GM23248 (cell line): ENCODE data around the gene NSMCE1. TPM values are rescaled to one million over a fixed set of nuclear protein-coding genes. Genes with fewer than 3 reads are reported as not detected.

ENCODE experiments used
- DNase-seq: peaks from one replicate; pipeline ENCODE4 v3.0.0-alpha.2; 2015
- H2AFZ ChIP-seq: fragments of 200-600 bp; sonication (generic); 2 replicates; pipeline ENCODE4 v1.6.1; 2016; ENCODE audit warnings: antibody characterized with exemption
- H3F3A ChIP-seq: fragments of 200-600 bp; sonication (generic); 2 replicates; pipeline ENCODE4 v1.6.1; 2016; ENCODE audit warnings: mild to moderate bottlenecking, antibody characterized with exemption, mixed run types; ENCODE audit not compliant: insufficient read depth
- H3K27ac ChIP-seq: fragments of 200-600 bp; sonication (generic); 2 replicates; pipeline ENCODE4 v1.5.1; 2016; ENCODE audit warnings: mild to moderate bottlenecking
- H3K27me3 ChIP-seq: fragments of 200-600 bp; sonication (generic); replicated peaks from 2 replicates; pipeline ENCODE4 v1.6.1; 2016; ENCODE audit warnings: mild to moderate bottlenecking; ENCODE audit not compliant: insufficient read depth
- H3K36me3 ChIP-seq: fragments of 200-600 bp; sonication (generic); 2 replicates; pipeline ENCODE4 v1.6.1; 2016; ENCODE audit warnings: low read depth, mild to moderate bottlenecking
- H3K4me1 ChIP-seq: fragments of 200-600 bp; sonication (generic); 2 replicates; pipeline ENCODE4 v1.6.1; 2016; ENCODE audit warnings: mild to moderate bottlenecking; ENCODE audit not compliant: insufficient read depth
- H3K4me2 ChIP-seq: fragments of 200-600 bp; sonication (generic); one replicate; pipeline ENCODE4 v1.6.1; 2016; ENCODE audit warnings: mild to moderate bottlenecking; ENCODE audit not compliant: unreplicated experiment
- H3K4me3 ChIP-seq: fragments of 200-600 bp; sonication (generic); 2 replicates; pipeline ENCODE4 v1.5.1; 2016; ENCODE audit warnings: mild to moderate bottlenecking
- H3K79me2 ChIP-seq: fragments of 200-600 bp; sonication (generic); 2 replicates; pipeline ENCODE4 v1.6.1; 2016; ENCODE audit warnings: mild to moderate bottlenecking; ENCODE audit not compliant: insufficient read depth
- H3K9ac ChIP-seq: fragments of 200-600 bp; sonication (generic); 2 replicates; pipeline ENCODE4 v1.6.1; 2016; ENCODE audit warnings: mild to moderate bottlenecking
- H3K9me2 ChIP-seq: fragments of 200-600 bp; sonication (generic); 2 replicates; pipeline ENCODE4 v1.6.1; 2016; ENCODE audit warnings: mixed run types, mild to moderate bottlenecking, moderate library complexity; ENCODE audit not compliant: insufficient read depth
- H3K9me3 ChIP-seq: fragments of 200-600 bp; sonication (generic); one replicate; pipeline ENCODE4 v1.6.1; 2017; ENCODE audit warnings: low read depth
- H4K20me1 ChIP-seq: fragments of 200-600 bp; sonication (generic); 2 replicates; pipeline ENCODE4 v1.6.0; 2016; ENCODE audit not compliant: insufficient read depth
- EZH2 ChIP-seq: fragments of 200-600 bp; sonication (generic); IDR thresholded peaks from 2 replicates; pipeline ENCODE4 v1.6.1; 2018; ENCODE audit warnings: antibody characterized with exemption, mild to moderate bottlenecking; ENCODE audit not compliant: insufficient read depth, poor library complexity, severe bottlenecking
- EZH2phosphoT487 ChIP-seq: fragments of 200-600 bp; sonication (generic); IDR thresholded peaks from 2 replicates; pipeline ENCODE4 v1.6.1; 2018; ENCODE audit warnings: antibody characterized with exemption, moderate library complexity, mild to moderate bottlenecking, low read depth; ENCODE audit not compliant: insufficient read depth
- WGBS, 2 experiments: methylation state at CpG; one replicate each; pipeline ENCODE4 v1.1.6; 2015 to 2017; ENCODE audit warnings: low lambda C conversion rate in 2 of 2, low coverage in 1 of 2; ENCODE audit errors: missing lambda C conversion rate in 2 of 2; 5-methylcytosine and 5-hydroxymethylcytosine counted together
- in situ Hi-C: fragments of 300-500 bp; cut with MboI; formaldehyde crosslinking; loops from 2 replicates; pipeline ENCODE4 v1.15.0; 2020
- polyA plus RNA-seq: library from polyadenylated mRNA; unstranded; fragments of >200 nt; fragmentation: Nextera tagmentation; extraction: Ambion mirVana; gene quantifications from 2 replicates; pipeline ENCODE4 v1.2.1, GENCODE V29; 2016
- total RNA-seq: library from RNA; depleted of rRNA; stranded (reverse); fragments of >200 nt; shearing (Covaris generic); gene quantifications from 2 replicates; pipeline ENCODE4 v1.2.3, GENCODE V29; 2014

The NSMCE1 gene
- total and polyA plus RNA-seq, 2 experiments from 2014 or later, result 69.3 to 107 TPM

DNA sequence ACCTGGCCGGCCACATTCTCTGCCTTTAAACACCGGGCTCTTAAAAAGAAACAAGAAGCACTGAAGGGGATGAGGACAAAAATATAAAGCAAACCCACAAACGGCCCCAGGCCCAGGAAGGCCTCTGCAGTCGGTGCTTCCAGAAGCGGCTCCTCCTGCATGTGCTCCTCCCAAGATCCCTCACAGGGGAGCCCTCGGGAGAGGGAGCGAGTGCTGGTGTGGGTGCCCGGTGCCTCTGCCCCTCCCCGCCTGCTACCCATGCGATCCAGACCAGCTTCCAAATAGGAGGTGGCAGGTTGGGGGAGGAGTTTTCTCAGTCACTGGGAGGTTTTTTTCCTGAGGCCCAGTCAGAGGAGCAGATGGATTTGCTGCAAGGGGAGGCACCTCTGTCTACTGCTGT lies 49.4 kb downstream of the NSMCE1 start:
- Histone ChIP-seq H3K4me2 (no peak overlapping the region), H3K4me1 (peaks cover 24% of the 10 kb centered on the region), H3K9me3 (no peaks in the 10 kb centered on the region), H3K27ac (no peak overlapping the region), H3K4me3 (no peak overlapping the region), H3F3A (peaks cover 21% of the 10 kb centered on the region), H3K9ac (no peak overlapping the region), H4K20me1 (no peaks in the 10 kb centered on the region), H3K9me2 (no peaks in the 10 kb centered on the region), H3K27me3 (no peaks in the 10 kb centered on the region), H3K79me2 (no peaks in the 10 kb centered on the region), H3K36me3 (no peaks in the 10 kb centered on the region), H2AFZ (no peak overlapping the region)
- DNase-seq, result no peak
- WGBS, 2 experiments, result 71 to 72% methylated on average over 10 of the region's 10 CpGs
- TF ChIP-seq EZH2phosphoT487 (no peak), EZH2 (no peak)
- in situ Hi-C loops, result no loop called here

DNA sequence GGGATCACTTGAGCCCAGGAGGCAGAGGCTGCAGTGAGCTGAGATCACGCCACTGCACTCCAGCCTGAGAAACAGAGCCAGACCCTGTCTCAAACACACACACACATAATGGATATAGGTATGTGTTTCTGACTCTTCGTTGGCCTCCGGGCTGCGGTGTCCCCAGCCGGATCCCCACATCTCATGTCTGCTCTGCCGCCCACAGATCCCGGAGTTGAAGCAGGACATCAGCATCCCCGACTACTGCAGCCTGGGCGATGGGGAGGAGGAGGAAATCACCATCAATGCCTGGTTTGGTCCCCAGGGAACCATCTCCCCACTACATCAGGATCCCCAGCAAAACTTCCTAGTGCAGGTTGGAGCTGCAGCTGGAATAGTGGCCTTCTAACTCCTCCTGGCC lies 49.8 kb downstream of the NSMCE1 start:
- Histone ChIP-seq H3K79me2 (no peaks in the 10 kb centered on the region), H2AFZ (no peak overlapping the region), H3K9me2 (no peaks in the 10 kb centered on the region), H3K36me3 (no peaks in the 10 kb centered on the region), H4K20me1 (no peaks in the 10 kb centered on the region), H3K4me2 (no peak overlapping the region), H3K9ac (no peak overlapping the region), H3K9me3 (no peaks in the 10 kb centered on the region), H3K27ac (no peak overlapping the region), H3F3A (peaks cover 21% of the 10 kb centered on the region), H3K4me3 (no peak overlapping the region), H3K4me1 (peaks cover 24% of the 10 kb centered on the region), H3K27me3 (no peaks in the 10 kb centered on the region)
- in situ Hi-C loops, result no loop called here
- no peak for DNase-seq
- WGBS, 2 experiments, result 96 to 97% methylated on average over 9 of the region's 9 CpGs
- no peak for TF ChIP-seq EZH2

DNA sequence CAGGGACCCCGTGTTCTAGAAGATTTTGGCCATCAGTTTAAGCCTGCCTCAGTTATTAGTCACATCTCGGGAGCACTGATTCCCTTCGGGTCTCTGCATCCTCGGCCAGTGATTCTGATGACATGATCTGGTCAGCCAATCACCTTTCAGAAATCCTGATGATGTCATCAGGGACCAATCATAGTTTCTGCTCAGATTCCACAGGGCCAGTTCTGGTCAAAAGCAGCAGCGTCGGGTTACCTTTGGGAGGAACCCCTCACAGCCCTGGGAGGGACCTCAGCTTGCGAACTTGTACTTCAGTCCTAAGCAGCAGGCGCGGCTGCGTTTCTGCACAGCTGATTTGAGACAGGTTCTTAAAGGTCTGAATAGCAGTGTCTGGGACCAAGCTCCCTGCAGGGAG lies 51.3 kb downstream of the NSMCE1 start:
- H3K4me1 ChIP-seq, result peaks cover 9% of the 10 kb centered on the region
- H4K20me1 ChIP-seq, result no peaks in the 10 kb centered on the region
- H3K27ac ChIP-seq, result no peak overlapping the region
- no peaks in the 10 kb centered on the region for H3K27me3 ChIP-seq
- TF ChIP-seq EZH2, result no peak
- TF ChIP-seq EZH2phosphoT487, result no peak
- no peaks in the 10 kb centered on the region for H3K9me2 ChIP-seq
- 73 to 77% methylated on average over 10 of the region's 10 CpGs for WGBS, 2 experiments
- no peak overlapping the region for H3K9ac ChIP-seq
- H3K79me2 ChIP-seq, result no peaks in the 10 kb centered on the region
- H3K4me3 ChIP-seq, result no peak overlapping the region
- no peak overlapping the region for H3K4me2 ChIP-seq
- H3F3A ChIP-seq, result peaks cover 9% of the 10 kb centered on the region
- H2AFZ ChIP-seq, result no peak overlapping the region
- H3K36me3 ChIP-seq, result no peaks in the 10 kb centered on the region
- DNase-seq, result peak; percentile 33
- in situ Hi-C loops, result no loop called here
- H3K9me3 ChIP-seq, result no peaks in the 10 kb centered on the region

DNA sequence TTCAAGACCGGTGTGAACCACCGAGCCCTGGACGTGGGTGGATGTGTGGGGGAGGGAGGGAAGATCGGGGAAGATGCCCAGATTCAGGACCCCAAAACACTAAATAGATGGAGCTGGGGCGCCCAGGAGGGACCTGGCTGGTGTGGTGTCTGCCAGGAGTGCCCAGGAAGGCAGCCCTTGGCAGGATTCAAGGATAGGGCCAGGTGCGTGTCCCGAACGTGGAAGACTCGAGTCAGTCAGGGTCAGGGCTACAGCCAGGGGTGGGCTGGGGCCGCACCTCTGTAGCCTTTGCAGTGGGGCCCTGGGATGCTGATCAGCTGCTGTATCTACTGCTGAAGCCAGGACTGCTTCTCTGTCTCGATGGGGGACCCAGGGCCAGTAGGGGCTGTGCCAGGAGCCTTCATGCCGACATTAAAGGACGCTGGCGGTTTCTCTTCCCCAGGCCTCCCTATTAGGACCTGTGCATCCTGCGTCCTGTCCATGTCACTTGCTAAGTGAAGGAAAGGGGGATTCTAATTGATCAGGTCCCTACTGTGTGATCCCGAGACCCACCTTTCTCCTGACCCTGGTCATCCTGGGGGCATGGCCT lies 52.2 kb downstream of the NSMCE1 start:
- no peaks in the 10 kb centered on the region for H3K27me3 ChIP-seq
- no peak overlapping the region for H3K9ac ChIP-seq
- in situ Hi-C loops, result no loop called here
- no peaks in the 10 kb centered on the region for H3K79me2 ChIP-seq
- H3K9me2 ChIP-seq, result no peaks in the 10 kb centered on the region
- no peak overlapping the region for H3K4me2 ChIP-seq
- no peak for DNase-seq
- H3K4me1 ChIP-seq, result peaks cover under 1% of the 10 kb centered on the region; the same call in 1 of the 2 replicates
- 91 to 93% methylated on average over 16 of the region's 16 CpGs for WGBS, 2 experiments
- no peak overlapping the region for H2AFZ ChIP-seq
- H3K27ac ChIP-seq, result no peak overlapping the region
- H3K36me3 ChIP-seq, result no peaks in the 10 kb centered on the region
- peaks cover under 1% of the 10 kb centered on the region for H3F3A ChIP-seq
- H3K9me3 ChIP-seq, result no peaks in the 10 kb centered on the region
- H3K4me3 ChIP-seq, result no peak overlapping the region
- no peaks in the 10 kb centered on the region for H4K20me1 ChIP-seq
- TF ChIP-seq EZH2 (no peak), EZH2phosphoT487 (no peak)

DNA sequence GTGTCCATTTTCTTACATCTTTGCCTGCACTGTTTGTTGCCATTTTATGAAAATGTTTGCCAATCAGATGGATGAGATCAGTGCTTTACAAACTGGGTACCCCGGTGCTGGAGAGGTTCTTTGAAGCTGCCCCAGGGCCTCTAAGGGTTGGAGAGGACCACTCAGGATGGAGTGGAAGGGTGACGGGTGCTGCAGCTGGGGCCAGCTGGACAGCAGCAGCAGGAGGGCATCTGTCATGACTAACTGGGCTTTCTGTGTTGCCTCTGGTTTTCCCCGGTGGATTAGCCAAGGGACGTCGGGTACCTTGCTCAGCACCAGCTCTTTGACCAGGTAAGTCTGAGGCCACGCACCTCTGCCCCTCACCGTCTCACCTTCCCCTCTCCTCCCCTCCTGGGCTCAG lies 52.9 kb downstream of the NSMCE1 start:
- H3K9me2 ChIP-seq, result no peaks in the 10 kb centered on the region
- 96% methylated on average over 7 of the region's 7 CpGs for WGBS, 2 experiments

More for the DNA sequence above, 52.9 kb downstream of the NSMCE1 start:
- no peaks in the 10 kb centered on the region for H3K9me3 ChIP-seq
- no peaks in the 10 kb centered on the region for H3K4me1 ChIP-seq
- H3K36me3 ChIP-seq, result no peaks in the 10 kb centered on the region
- H3K4me2 ChIP-seq, result no peak overlapping the region
- no peak overlapping the region for H3K9ac ChIP-seq
- H4K20me1 ChIP-seq, result no peaks in the 10 kb centered on the region
- no peak for TF ChIP-seq EZH2
- TF ChIP-seq EZH2phosphoT487, result no peak
- no peak overlapping the region for H2AFZ ChIP-seq
- DNase-seq, result no peak
- in situ Hi-C loops, result no loop called here
- no peak overlapping the region for H3K4me3 ChIP-seq
- no peaks in the 10 kb centered on the region for H3K27me3 ChIP-seq
- no peaks in the 10 kb centered on the region for H3K79me2 ChIP-seq
- H3K27ac ChIP-seq, result no peak overlapping the region
- no peaks in the 10 kb centered on the region for H3F3A ChIP-seq
